Heart left ventricle (tissue), 13 donors: ENCODE results near the gene ACSL1.
"Not testable (repeated sequence)": the region's sequence is repeated elsewhere in the genome, so short reads cannot be mapped to it uniquely, and the experiment has no call there.

ENCODE experiments used
- POLR2A ChIP-seq, 2 donors: fragments of 450-650 bp; IDR thresholded peaks; one replicate each; pipeline ENCODE4 v1.6.1; 2017; ENCODE audit warnings: antibody characterized with exemption in 2 of 2, mild to moderate bottlenecking in 2 of 2, moderate library complexity in 2 of 2
- TF ChIP-seq, protein P1 (sequence below), 12 donors: fragments of 200-600 bp; sonication (generic) in 4 of 12; IDR thresholded peaks; one replicate each; pipeline versions ENCODE4 v1.5.0 to v1.8.0; 2018 to 2022; ENCODE audit warnings: antibody characterized with exemption in 12 of 12, mild to moderate bottlenecking in 5 of 12
- donor health status: ischemic (EF 13 %, LVEDD 7.1; RV severe dilation, severe dysfunction).
- donor health status: DM: no; HTN: yes; CAD: no.
- donor health status: DM: no; HTN: no; CAD: no.
- donor health status: ischemic (EF 25% LVEDD 6.9; RV normal size, moderate dysfunction).
- donor health status: ischemic (EF 25% LVEDD 5.7; RV mildly dilated, moderate dysfunction).
- donor health status: ischemic (EF 35%, LVEDD 5.7; RV mildly dilated, moderate dysfunction).
- donor health status: nonischemic (EF 11% LVEDD 7.7; RV severe dilation, severe dysfunction).
- donor health status: DM: yes; HTN: yes; CAD: no.
- donor health status: PGD.
- donor health status: ischemic (EF 29% LVEDD 5.4; RV normal size, mild dysfunction).
- donor health status: nonischemic (EF 23%, LVEDD 6.1; RV moderate dilation, normal function).

DNA sequence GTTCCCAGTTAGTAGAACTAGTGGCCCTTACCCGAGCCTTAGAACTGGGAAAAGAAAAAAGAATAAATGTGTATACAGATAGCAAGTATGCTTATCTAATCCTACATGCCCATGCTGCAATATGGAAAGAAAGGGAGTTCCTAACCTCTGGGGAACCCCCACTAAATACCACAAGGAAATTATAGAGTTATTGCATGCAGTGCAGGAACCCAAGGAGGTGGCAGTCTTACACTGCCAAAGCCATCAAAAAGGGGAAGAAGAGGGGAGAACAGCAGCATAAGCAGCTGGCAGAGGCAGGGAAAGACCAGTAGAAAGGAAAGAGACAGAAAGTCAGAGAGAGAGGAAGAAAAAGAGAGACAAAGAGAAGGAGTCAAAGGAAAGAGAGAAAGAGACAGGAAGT is 86.2 kb downstream of the ACSL1 start:
- TF ChIP-seq, protein P1, sequence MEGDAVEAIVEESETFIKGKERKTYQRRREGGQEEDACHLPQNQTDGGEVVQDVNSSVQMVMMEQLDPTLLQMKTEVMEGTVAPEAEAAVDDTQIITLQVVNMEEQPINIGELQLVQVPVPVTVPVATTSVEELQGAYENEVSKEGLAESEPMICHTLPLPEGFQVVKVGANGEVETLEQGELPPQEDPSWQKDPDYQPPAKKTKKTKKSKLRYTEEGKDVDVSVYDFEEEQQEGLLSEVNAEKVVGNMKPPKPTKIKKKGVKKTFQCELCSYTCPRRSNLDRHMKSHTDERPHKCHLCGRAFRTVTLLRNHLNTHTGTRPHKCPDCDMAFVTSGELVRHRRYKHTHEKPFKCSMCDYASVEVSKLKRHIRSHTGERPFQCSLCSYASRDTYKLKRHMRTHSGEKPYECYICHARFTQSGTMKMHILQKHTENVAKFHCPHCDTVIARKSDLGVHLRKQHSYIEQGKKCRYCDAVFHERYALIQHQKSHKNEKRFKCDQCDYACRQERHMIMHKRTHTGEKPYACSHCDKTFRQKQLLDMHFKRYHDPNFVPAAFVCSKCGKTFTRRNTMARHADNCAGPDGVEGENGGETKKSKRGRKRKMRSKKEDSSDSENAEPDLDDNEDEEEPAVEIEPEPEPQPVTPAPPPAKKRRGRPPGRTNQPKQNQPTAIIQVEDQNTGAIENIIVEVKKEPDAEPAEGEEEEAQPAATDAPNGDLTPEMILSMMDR (IDR thresholded peaks at IDR 0.05): not testable (repeated sequence)
- not testable (repeated sequence) for TF ChIP-seq POLR2A (IDR thresholded peaks at IDR 0.05)
